Activated CD8-positive, alpha-beta memory T cell treated with anti-CD3 and anti-CD28 coated beads for 1 hour (primary cell): ENCODE results near the gene NOC4L.
"Not testable (repeated sequence)": the region's sequence is repeated elsewhere in the genome, so short reads cannot be mapped to it uniquely, and the experiment has no call there.

ENCODE experiments used
- DNase-seq, 2 donors: peaks; one replicate each; pipeline ENCODE4 v3.0.0-alpha.2; 2020; ENCODE audit warnings: low read depth in 1 of 2; ENCODE audit errors: extremely low read depth in 1 of 2

The NOC4L gene

GRCh38 chr12:132144115-132144809 is at the start of gene NOC4L, which contains the start of gene DDX51:
TSS of gene NOC4L (plus strand) at chr12:132144457. CDS start at chr12:132144489, 32 bp downstream.
TSS of gene DDX51 (minus strand) at chr12:132144319. CDS start at chr12:132144296, 23 bp downstream.
- DNase-seq: peak; percentile 88 to 96

- DNase-seq: no peak
Measured at GRCh38 chr12:132095520-132096409, 48.5 kb upstream of the NOC4L start.

GRCh38 chr12:132099739-132100138 is 44.5 kb upstream of the NOC4L start:
- DNase-seq: no peak

GRCh38 chr12:132100306-132101065 is 43.8 kb upstream of the NOC4L start:
- DNase-seq: no peak

GRCh38 chr12:132102297-132102696 is 42.0 kb upstream of the NOC4L start:
- DNase-seq: no peak

GRCh38 chr12:132103072-132103471 is 41.2 kb upstream of the NOC4L start:
- DNase-seq: not testable (repeated sequence)

GRCh38 chr12:132103542-132104308 is 40.5 kb upstream of the NOC4L start:
- no peak for DNase-seq

GRCh38 chr12:132105467-132105866 is 38.8 kb upstream of the NOC4L start:
- DNase-seq: no peak

GRCh38 chr12:132106921-132107320 is 37.3 kb upstream of the NOC4L start:
- no peak for DNase-seq

- DNase-seq: no peak
Measured at GRCh38 chr12:132108211-132108832, 35.9 kb upstream of the NOC4L start.

- no peak for DNase-seq
Measured at GRCh38 chr12:132109741-132110140, 34.5 kb upstream of the NOC4L start.

GRCh38 chr12:132110677-132111076 is 33.6 kb upstream of the NOC4L start:
- no peak for DNase-seq

GRCh38 chr12:132111654-132112304 is 32.5 kb upstream of the NOC4L start:
- no peak for DNase-seq

- no peak for DNase-seq
Measured at GRCh38 chr12:132114667-132115066, 29.6 kb upstream of the NOC4L start.

- DNase-seq: no peak
Measured at GRCh38 chr12:132115500-132115899, 28.8 kb upstream of the NOC4L start.

GRCh38 chr12:132116709-132117557 is 27.3 kb upstream of the NOC4L start:
- no peak for DNase-seq

GRCh38 chr12:132117558-132117875 is 26.7 kb upstream of the NOC4L start:
- DNase-seq: no peak

- no peak for DNase-seq
Measured at GRCh38 chr12:132118876-132119275, 25.4 kb upstream of the NOC4L start.

GRCh38 chr12:132121283-132121682 is 23.0 kb upstream of the NOC4L start:
- DNase-seq: no peak
